ENCODE results near the gene ST6GALNAC2.

ST6GALNAC2 gene

GRCh38 chr17:76598004-76598439 is 12.4 kb upstream of the ST6GALNAC2 start:
- peak; percentile 43 for DNase-seq

DNA sequence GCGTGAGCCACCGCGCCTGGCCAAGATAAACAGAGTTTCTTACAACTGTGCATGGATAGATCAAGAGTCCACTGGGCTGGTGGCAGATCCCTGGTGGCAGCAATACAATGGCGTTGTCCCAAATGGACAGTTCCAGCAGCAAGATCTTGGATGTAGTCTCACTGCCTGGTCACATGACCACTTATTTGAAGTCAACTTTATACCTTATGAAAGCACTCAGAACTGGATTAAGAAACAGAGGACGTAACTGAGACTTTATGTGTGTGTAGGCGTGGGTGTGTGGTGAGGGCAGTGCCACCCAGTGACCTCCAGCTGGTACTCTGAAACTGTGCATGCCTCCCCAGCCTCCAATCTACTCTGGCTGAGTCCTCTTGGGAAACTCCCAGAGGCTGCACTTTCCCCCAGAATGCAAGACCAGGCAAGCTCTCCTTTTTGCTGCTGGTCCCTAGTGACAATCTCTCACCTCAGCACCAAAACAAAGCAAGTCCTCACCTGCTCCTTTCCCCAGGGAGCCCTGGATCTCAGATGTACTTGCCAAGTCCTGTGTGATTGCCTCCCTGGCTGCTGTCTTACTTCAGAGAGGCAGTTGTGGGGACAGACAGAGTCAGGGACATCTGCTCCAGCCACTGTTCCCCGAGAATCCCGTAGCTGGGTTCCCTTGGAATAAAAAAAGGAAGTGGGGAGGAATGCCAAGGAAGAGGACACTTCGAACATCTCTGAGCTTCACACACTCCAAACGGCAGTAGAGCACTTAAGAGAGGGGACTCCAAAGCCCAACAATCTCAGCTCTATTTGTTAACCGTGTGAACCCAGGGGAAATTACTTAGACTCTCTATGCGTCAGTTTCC is 11.7 kb upstream of the ST6GALNAC2 start:
- DNase-seq: peak; percentile 80

- DNase-seq: no peak
Observed at GRCh38 chr17:76594690-76595089, 9.0 kb upstream of the ST6GALNAC2 start.

DNA sequence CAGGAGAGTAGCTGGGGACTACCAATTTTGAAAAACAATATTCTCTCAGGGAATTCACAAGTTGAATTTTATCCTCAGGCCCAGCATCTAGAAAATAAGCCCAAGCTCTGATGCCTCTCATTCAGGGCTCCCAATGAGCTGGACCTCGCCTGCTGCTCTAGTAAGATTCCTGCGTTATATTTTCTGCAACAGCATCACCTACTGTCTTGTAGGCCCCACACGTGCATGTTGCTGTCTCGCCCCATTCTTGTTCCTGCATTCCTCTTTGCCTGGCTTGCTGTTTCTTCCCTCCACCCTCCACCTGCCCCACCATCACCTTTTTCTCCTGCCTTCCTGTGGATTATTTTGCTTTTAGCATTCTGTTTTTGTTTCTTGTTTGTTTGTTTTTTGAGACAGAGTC is 8.3 kb upstream of the ST6GALNAC2 start:
- DNase-seq: no peak

- peak; percentile 8 for DNase-seq
Observed at GRCh38 chr17:76593384-76593826, 7.7 kb upstream of the ST6GALNAC2 start.

GRCh38 chr17:76588182-76588581 is 2.5 kb upstream of the ST6GALNAC2 start:
- no peak for DNase-seq

- peak; percentile 70 for DNase-seq
Observed at GRCh38 chr17:76586741-76587487, 1.3 kb upstream of the ST6GALNAC2 start.

DNA sequence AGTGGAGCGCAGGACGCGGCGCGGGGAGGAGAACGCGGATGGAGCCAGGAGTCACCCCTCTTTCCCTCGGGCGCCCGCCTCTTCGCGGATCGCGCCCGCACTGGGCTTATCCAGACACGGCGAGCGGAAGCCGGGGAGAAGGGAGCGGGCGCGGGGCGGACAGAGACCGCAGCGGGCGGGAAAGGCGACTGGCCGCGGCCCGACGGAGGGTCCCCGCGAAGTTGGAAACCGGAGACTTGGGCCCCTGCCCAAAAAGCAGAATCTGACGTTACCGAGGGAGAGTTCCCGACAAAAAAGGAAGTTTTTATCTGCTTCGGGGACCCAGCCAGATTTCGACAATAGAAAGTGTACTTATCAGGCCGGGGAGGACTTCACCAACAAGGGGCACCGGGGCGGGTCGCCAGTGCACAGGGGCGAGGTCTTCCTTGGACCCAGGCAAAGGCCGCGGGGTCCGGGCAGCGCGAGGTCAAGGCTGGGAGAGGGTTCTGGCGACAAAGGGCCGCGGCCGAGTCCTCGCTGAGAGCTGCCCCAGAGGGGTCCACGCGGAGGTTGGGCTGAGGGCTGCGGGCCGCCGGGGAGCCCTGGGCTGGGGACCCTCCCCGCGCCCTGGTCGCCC is 519 bp downstream of the ST6GALNAC2 start:
- DNase-seq: no peak

DNA sequence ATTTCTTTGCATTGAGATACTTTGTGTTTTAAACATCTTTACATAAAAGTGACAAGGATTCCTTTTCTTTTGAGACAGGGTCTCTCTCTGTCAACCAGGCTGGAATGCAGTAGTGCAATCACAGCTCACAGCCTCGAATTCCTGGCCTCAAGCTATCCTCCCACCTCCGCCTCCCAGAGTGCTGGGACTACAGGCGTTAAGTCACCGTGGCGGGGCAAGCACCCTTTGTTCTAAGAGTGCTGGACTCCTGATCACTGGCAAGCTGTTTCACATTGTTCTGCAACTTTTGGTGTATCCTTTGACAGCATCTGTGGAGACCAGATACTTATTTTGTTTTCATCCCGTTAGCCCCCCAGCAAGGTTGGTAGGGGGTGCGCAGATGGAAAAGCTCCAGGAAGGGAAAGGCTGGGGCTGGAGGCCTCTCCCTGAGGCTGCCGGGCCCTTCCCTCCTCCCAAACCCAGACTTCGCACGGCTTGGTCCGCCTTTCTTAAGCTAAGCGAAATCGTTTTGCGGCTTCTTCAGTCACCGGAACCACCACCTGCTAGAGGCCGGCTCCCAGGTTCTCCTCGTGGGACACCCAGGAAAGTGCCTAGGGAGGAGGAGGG is 1.1 kb downstream of the ST6GALNAC2 start:
- no peak for DNase-seq

DNA sequence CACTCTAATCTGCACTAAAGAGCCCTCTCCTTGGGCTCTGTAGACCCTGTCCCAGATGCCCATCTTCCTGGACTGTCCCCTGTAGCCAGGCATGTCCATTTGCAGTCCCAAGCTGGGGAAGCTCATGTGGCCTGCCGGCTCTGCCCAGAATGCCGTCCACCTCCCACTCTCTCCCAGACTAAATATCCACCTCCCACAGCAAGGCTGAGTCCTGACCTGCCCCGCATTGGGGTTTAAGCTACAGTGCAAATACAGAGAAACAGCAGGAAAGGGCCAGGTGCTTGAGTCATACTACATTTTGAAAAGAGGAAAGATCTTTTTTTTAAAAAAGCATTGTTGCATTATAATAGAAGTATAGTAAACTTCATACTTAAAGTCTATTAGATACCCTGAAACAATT is 3.0 kb downstream of the ST6GALNAC2 start:
- no peak for DNase-seq

DNA sequence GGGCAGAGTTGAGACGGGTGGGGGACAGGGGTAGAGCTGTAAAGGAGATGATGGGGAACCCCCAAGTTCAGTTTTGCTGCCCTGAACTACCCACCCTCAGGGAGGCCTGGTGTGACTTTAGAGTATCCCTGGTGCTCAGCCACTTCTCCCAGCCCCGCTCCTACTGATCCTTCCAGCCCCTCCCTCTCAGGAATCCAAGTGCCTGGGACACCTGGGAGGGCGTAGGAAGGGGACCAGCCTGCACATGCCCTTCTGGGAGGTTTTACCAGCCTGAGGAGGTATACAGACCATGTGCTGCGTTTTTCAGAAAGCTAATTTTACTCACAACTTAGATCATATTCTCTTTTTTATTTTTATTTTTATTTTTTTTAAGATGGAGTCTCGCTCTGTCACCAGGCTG is 4.1 kb downstream of the ST6GALNAC2 start:
- DNase-seq: no peak

GRCh38 chr17:76579281-76579680 is 6.4 kb downstream of the ST6GALNAC2 start:
- DNase-seq: no peak

GRCh38 chr17:76578376-76578775 is 7.3 kb downstream of the ST6GALNAC2 start:
- DNase-seq: no peak

- no peak for DNase-seq
Observed at GRCh38 chr17:76577876-76578275, 7.8 kb downstream of the ST6GALNAC2 start.

DNA sequence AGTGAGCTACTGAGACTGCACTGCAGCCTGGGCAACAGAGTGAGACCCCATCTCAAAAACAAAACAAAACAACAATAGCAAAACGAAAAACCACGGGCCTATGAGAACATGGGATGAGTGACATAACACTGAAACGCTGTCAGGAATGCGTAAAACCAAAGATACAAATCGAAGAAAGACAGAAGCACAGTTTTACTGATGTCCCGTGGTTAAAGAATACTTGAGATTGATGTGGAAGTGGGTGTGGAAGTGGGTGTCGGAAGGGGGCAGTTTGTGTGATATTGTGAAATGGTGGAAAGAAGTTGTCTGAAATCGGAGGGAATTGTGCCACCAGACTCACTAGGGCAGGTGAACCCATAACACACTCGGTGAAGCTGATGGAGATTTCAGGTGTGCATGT is 9.5 kb downstream of the ST6GALNAC2 start:
- DNase-seq: no peak

DNA sequence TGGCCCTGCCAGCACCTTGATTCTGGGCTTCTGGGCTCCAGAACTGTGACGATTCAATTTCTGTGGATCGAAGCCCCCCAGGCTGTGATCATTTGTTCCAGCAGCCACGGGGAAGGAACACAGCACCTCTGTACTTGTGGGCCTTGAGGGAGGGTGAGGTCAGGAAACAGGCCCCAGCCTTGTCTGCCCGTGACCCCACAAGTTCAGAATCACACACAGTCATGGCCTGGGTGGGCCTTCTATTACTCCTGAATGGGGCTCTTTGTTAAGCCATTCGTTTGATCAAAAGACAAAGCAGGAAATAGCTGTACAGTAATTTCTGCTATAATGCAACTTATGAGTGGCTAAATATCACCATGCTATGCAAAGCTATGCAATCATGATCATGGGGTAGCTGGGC is 10.1 kb downstream of the ST6GALNAC2 start:
- no peak for DNase-seq

DNA sequence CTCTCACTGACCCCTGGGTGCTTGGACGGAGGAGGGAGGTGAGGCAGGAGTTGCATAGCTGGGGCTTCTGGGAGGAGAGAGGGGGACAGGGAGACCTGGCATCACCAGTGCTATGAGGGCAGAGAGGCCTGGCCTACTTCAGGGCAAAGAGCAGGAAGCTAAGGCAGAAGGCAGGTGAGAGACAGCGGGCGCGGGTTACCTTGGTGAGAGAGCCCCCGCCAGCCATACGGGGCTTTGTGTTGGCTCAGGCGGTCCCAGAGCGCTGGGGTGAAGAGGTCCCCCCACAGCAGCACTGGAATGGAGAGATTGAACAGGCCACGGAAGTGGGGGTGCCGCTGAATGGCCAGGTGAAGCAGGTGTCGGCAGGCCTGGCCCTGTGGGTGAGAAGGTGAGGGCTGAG is 11.5 kb downstream of the ST6GALNAC2 start:
- DNase-seq: no peak

DNA sequence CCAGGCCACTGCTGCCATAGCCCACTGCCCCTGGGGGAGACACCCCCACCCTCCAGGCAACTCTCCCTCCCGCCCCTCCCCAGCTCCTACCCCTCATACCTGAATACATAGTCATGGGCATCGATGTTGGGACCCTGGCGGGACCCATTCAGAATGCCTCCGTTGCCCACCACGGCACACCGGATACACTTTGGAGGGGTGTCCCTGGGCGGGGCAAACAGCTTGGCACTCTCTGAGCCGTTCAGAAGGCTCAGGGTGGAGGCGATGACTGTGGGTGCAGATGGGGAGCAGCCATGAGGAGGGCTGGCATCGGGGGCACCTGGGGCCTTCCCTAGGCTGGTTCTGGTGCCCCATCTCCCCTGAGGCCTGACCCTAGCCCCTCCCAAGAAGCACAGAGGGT is 12.6 kb downstream of the ST6GALNAC2 start:
- no peak for DNase-seq

- DNase-seq: no peak
Observed at GRCh38 chr17:76572201-76572910, 13.3 kb downstream of the ST6GALNAC2 start.

DNA sequence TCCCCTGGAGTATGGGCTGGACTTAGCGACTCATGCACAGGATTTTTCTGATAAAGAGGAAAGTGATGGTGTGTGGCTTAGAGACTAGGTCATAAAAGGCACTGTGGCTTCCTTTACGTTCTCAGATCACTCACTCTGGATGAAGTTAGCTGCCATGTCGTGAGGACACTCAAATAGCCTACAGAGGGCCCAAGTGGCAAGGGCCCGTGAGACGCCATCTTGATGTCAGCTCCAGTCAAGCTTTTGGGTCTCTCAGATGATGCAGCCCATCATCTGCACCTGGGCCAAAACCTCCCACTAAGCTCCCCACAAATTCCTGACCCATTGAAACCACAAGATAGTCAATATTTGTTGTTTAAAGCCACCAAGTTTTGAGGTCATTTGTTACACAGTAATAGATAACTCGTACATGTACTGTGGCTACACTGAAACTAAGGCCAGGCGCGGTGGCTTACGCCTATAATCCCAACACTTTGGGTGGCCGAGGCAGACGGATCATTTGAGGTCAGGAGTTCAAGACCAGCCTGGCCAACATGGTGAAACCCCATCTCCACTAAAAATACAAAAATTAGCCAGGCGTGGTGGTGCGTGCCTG is 14.7 kb downstream of the ST6GALNAC2 start:
- no peak for DNase-seq

DNA sequence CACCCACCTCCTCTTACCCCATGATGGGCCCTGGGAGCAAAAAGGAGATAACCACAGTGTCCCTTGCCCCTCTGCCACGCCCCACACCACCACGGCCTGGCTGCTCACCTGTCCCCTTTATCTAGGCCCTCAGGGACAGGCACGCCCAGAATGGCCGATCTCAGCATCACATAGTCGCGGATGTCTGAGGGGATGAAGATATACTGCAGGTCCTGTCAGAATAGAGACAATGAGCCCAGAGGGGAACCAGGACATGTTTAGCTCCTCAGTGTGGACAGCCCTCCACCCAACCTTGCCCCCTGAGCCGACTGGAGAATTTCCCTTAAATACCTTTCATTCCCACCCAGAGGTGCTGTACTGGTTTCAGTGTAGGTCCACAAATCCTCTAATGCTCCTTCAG is 15.2 kb downstream of the ST6GALNAC2 start:
- no peak for DNase-seq

DNA sequence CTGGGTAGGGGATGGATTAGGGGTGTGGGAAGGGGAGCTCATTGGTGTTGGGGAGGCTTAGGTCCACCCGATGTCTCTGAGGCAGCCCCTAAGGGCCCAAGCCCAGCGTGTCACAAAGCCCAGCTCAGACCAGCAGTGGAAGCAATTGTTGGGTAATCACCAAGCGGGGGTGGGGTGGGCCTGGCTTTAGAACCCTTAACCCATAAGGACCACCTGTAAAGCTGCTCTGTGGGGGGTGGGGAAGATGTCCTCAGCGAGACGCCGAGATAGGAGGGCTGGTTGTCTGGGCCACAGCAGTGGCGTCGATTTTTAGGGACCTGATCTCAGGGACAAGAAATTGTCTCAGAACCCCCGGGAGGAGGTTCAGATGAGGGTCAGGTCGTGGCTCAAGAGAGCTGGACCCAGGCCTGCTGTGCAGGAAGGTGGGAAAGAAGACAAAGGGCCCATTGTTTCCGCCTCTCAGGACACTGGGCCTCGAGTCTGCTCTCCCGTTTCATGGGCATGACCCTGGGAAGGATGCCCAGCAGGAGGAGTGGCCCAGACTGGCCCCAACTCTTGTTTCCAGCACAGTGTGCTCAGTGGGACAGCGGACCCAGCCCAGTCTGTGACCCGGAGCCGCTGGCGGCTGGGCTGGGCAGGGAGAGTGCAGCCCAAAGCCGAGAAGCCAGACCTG is 15.9 kb downstream of the ST6GALNAC2 start:
- DNase-seq: no peak

Measured in DMS79 treated with DMSO at 0.1 percent for 48 hours (cell line).